HT-29 (cell line): ENCODE measurements around the gene IGF1R. TPM values are rescaled to one million over a fixed set of nuclear protein-coding genes. Genes with fewer than 3 reads are reported as not detected.

ENCODE experiments used
- DNase-seq: peaks from one replicate; pipeline ENCODE4 v3.0.0-alpha.2; 2015; ENCODE audit warnings: low spot score
- total RNA-seq: library from RNA; depleted of rRNA; stranded (reverse); fragments of >200 nt; shearing (Covaris generic); gene quantifications from 2 replicates; pipeline ENCODE4 v1.2.3, GENCODE V29; 2014

The IGF1R gene
- total RNA-seq, 1 experiment from 2014 or later = 33.2 TPM

DNA sequence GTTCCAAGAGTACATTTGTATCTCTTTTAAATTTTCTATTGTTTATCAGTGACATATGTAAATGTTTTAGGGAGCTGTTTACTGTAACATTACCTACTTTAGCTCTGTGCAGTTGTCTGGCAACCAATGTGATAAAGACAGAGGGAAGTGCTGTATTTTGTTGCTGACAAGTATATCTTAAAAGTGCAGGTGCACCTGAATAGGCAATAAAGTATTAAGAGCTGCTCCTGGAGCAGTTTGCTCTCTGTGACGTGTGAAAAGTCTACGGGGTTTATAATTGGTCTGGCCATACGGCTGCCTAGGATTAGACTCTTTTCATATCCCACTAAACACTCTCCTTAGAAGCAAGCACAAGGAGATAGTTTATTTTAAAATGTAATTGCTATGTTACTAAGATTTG lies 178.3 kb downstream of the IGF1R start:
- no peak for DNase-seq

DNA sequence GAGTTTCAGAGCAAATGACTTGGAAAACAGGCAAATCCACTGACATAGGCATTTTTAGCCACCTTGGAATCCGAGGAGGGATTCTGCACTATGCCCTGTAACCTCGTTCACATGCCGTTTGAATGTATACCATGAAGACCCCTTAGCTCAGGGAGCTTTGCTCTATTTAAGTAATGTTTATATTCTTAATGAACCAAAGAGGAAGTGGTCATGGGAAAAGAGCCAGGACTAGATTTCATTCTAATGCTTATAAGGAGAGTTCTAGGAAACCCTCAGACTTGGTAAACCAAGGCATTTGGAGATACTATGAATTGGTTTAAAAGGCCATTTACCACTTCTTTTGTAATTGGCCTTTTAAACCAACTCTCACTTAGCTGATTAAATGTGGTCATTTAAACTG lies 178.9 kb downstream of the IGF1R start:
- DNase-seq = no peak

- DNase-seq = no peak
These were observed 181.8 kb downstream of the IGF1R start for GRCh38 chr15:98830034-98830634.

DNA sequence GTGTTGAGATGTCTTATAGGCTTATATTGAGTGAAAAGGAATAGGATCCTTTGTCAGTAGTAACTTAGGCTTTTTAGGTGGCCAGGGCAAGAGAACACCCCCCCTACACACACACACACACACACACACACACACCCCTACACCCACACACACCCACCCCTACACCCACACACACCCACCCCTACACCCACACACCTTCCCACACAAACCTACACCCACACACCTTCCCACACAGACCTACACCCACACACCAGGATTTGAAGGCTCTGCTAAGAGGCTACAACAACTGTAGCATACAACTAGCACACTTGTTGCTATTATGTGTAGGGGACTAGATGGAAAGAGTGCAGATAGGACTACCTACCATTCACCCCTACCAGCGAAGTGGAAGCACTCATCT lies 186.6 kb downstream of the IGF1R start:
- DNase-seq = no peak

GRCh38 chr15:98835876-98836275 lies 187.5 kb downstream of the IGF1R start:
- DNase-seq = no peak

- no peak for DNase-seq
These were observed 190.3 kb downstream of the IGF1R start for GRCh38 chr15:98838387-98839259.

DNA sequence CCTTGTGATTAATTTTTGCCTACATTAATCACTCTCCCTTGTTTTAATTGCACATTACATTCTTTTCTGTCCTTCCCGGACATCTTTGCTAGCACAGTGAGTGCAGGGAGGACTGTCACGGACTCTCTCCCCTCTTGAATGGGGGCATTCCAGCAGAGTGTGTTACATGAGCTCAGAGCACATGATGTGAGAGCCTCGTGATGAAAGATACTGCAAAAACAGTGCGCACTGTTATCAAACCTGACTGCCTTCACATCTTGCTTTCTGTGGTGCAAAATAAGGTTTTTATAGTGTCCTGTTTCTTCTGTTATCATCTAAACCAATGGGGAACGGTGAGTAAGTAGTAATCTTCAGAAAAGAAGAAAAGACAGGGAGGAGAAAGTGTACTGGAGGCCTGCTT lies 191.7 kb downstream of the IGF1R start:
- no peak for DNase-seq

GRCh38 chr15:98841419-98841970 lies 193.2 kb downstream of the IGF1R start:
- DNase-seq = no peak

- DNase-seq = no peak
These were observed 194.0 kb downstream of the IGF1R start for GRCh38 chr15:98842192-98842972.

GRCh38 chr15:98842973-98843285 lies 194.6 kb downstream of the IGF1R start:
- DNase-seq = no peak

DNA sequence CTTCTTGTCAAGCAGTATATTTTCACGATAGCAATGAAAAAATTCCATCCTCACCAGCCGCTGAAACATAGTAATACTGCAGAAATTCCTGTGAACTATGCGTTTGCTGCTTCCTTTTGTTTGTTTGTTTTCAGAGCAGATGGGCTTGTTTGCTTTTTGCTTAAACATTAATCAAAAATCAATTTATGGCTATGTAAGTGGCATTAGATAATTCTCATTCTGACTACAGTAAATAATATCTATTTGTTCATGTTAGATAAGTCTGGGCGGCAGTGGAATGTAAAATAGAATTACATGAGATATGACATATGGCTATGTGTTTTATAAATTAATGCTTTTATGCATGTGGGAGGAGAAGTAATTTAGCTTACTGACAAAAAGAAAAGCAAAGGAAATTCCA lies 195.5 kb downstream of the IGF1R start:
- peak; percentile 16 for DNase-seq

GRCh38 chr15:98844261-98844660 lies 195.9 kb downstream of the IGF1R start:
- no peak for DNase-seq

- no peak for DNase-seq
These were observed 197.0 kb downstream of the IGF1R start for GRCh38 chr15:98845138-98845884.

- peak; percentile 81 for DNase-seq
These were observed 202.7 kb downstream of the IGF1R start for GRCh38 chr15:98850961-98851572.

DNA sequence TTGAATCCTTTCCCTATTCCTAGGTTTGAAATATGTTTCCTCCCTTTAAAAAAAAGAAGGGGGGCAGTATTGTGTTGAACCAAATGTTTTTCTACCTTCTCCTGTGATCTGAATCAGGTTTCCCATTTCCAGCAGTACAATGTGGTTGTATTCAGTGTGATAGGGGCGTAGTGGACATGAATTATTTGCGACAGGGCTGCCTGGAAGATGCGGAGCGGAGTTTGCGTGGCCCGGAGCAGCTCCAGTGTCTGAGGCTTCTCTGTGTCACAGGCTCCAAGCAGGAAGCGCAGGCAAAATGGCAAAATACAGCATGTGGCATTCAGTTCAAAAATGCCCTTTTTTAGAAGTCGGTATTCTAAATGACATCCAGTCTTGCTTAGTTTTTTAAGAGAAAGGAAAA lies 204.8 kb downstream of the IGF1R start:
- DNase-seq = peak; percentile 92

- no peak for DNase-seq
These were observed 205.5 kb downstream of the IGF1R start for GRCh38 chr15:98853617-98854420.

- no peak for DNase-seq
These were observed 206.2 kb downstream of the IGF1R start for GRCh38 chr15:98854496-98854895.

GRCh38 chr15:98855067-98855814 lies 206.9 kb downstream of the IGF1R start:
- no peak for DNase-seq

GRCh38 chr15:98855815-98856531 lies 207.6 kb downstream of the IGF1R start:
- no peak for DNase-seq
